GM21367 (cell line): ENCODE measurements around the gene NRAP.

Source experiments
- ATAC-seq: cut with Tn5 transposase; IDR thresholded peaks from one replicate; pipeline ENCODE4 v1.9.1; 2021; ENCODE audit not compliant: unreplicated experiment

The NRAP gene, protein sequence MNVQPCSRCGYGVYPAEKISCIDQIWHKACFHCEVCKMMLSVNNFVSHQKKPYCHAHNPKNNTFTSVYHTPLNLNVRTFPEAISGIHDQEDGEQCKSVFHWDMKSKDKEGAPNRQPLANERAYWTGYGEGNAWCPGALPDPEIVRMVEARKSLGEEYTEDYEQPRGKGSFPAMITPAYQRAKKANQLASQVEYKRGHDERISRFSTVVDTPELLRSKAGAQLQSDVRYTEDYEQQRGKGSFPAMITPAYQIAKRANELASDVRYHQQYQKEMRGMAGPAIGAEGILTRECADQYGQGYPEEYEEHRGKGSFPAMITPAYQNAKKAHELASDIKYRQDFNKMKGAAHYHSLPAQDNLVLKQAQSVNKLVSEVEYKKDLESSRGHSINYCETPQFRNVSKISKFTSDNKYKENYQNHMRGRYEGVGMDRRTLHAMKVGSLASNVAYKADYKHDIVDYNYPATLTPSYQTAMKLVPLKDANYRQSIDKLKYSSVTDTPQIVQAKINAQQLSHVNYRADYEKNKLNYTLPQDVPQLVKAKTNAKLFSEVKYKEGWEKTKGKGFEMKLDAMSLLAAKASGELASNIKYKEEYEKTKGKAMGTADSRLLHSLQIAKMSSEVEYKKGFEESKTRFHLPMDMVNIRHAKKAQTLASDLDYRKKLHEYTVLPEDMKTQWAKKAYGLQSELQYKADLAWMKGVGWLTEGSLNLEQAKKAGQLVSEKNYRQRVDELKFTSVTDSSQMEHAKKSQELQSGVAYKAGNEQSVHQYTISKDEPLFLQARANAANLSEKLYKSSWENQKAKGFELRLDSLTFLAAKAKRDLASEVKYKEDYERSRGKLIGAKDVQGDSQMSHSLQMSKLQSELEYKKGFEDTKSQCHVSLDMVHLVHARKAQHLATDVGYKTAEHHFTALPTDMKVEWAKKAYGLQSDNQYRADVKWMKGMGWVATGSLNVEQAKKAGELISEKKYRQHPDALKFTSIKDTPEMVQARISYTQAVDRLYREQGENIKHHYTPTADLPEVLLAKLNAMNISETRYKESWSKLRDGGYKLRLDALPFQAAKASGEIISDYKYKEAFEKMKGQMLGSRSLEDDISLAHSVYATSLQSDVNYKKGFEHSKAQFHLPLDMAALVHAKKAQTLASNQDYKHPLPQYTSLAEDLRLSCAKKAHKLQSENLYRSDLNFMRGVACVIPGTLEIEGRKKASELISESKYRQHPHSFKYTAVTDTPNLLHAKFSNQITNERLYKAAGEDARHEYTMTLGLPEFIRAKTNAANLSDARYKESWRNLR (N-terminal part only)

DNA sequence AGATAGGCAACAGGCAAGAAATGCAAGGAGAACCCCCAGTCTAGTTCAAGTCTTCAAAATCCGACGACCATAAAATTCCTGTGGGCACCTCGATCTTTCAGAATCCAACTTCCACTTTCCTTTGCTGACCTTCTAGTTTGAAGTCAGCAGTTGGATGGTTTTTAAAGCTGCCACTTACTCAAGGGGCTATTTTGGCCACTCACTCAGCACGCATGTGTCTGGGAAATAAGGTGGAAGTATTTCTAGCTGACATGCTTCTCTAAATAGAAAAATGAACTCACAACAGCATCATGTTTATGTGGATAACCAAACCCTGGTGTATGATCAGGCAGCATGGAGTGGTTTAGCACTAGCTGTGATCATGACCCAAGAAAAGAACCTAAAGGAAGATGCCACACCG, at the start of gene NRAP:
Gene NRAP, minus strand, starts transcription at position 134 of the 400 bp plus-strand sequence. CDS start 159 bp downstream, outside the sequence.
- no peak for ATAC-seq

- no peak for ATAC-seq
Observed at GRCh38 chr10:113713640-113713982, 49.8 kb upstream of the NRAP start.

- ATAC-seq, result no peak
Observed at GRCh38 chr10:113712755-113713639, 49.2 kb upstream of the NRAP start.

DNA sequence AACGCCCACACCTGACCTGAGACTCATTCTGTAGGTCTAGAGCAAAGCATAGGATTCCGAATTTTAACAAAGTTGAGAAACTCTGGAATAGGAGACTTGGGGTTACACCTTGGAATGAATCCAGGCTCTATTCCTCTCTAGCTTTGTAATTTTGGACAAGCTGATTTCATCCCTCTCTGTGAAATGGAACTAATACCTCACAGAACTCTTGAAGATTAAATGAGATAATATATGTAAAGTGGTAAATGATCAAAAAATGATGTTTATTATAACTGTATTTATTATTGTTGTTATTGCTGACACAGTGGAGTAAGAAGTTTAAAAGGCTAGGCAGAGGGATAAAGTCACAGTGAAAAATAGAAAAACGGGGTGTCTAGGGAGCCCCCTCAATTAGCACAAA, 48.2 kb upstream of the NRAP start:
- ATAC-seq, result no peak

GRCh38 chr10:113711142-113711541, 47.3 kb upstream of the NRAP start:
- no peak for ATAC-seq

- no peak for ATAC-seq
Observed at GRCh38 chr10:113709221-113709838, 45.5 kb upstream of the NRAP start.

GRCh38 chr10:113708640-113709039, 44.8 kb upstream of the NRAP start:
- no peak for ATAC-seq

- ATAC-seq, result no peak
Observed at GRCh38 chr10:113706623-113707022, 42.8 kb upstream of the NRAP start.

- ATAC-seq, result no peak
Observed at GRCh38 chr10:113705344-113705652, 41.5 kb upstream of the NRAP start.

DNA sequence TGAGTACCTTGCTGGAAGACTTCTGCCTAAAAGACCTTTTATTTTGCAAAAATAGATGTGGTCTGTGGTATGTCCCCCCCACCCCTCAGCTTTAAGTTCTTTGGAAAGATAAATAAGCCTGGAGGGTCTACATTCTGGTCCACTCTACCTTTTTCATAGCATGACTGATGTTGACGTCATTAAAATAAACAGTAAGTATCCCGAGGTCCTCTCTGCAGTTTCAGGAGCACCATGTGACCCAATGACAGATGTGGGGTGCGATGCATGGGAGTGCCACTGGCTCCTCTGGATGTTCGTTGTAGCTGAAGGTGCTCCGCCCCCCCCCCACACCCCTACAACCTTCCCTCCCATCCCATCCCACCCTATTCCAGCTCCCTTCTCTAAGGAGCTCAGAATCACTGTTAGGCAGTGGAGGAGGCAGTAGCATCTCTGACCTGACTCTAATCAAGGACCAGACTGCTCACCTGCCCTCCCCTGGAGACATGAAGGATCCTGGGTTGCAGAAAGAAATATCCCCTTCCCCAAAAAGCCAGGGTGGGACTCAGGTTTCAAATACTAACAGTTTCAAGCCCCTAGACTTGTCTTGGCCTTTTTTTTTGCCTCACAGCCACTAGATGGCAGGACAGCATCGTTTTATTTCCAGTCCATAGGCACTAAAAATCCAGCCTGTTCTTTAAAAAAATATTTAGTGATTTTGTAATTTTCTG, 40.9 kb upstream of the NRAP start:
- no peak for ATAC-seq

- no peak for ATAC-seq
Observed at GRCh38 chr10:113697595-113697994, 33.8 kb upstream of the NRAP start.

GRCh38 chr10:113695691-113696090, 31.9 kb upstream of the NRAP start:
- no peak for ATAC-seq

DNA sequence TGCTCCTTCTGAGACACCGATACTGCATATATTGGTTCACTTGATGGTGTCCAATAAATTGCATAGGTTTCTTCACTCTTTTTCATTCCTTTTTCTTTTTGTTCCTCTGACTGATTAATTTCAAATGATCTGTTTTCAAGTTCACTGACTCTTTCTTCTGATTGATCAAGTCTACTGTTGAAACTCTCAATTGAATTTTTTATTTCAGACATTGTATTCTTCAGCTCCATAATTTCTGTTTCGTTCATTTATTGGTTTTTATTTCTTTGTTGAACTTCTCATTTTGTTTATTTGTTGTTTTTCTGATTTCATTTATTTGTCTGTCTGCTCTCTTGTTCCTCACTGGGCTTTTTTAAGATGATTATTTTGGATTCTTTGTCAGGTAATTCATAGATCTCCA, 29.5 kb upstream of the NRAP start:
- no peak for ATAC-seq

GRCh38 chr10:113692271-113692670, 28.4 kb upstream of the NRAP start:
- ATAC-seq, result no peak

GRCh38 chr10:113691381-113691780, 27.5 kb upstream of the NRAP start:
- no peak for ATAC-seq

DNA sequence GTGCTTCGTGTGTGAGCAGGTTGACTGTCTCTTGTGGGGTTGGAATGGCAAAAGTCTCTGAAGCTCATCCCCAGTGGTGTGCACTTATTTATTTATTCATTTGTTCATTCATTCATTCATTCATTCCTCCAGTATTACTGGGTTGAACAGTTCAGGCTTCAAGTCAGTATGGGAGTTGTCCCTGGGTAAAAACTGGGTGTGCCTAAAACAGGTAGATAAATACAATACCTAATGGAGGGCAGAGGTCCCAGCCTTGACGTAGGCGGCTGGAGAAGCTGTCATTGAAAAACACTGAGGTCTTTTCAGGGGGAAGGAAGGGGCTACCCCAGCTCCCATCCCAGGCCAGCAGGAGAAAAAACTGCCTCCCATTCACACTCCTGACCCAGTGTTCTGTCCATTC, 26.9 kb upstream of the NRAP start:
- no peak for ATAC-seq

- ATAC-seq, result no peak
Observed at GRCh38 chr10:113689574-113689973, 25.7 kb upstream of the NRAP start.

- no peak for ATAC-seq
Observed at GRCh38 chr10:113689057-113689456, 25.2 kb upstream of the NRAP start.

DNA sequence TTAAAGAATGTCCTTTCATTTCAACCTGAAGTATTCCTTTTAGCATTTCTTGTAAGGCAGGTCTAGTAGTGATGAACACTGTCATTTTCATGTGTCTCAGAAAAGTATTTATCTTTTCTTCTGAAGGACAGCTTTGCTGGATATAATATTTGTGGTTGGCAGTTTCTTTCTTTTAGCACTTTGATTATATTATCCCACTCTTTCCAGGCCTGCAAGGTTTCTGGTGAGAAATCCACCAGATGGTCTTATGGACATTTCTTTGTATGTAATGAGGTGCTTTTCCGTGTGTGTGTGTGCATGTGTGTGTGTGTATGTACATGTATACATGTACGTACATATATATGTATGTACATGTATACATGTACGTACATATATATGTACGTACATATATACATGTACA, 23.2 kb upstream of the NRAP start:
- ATAC-seq, result no peak
